Choroid plexus epithelial cell (primary cell): ENCODE results near the gene SF3B6.

Source experiments
- DNase-seq: peaks from one replicate; pipeline ENCODE4 v3.0.0-alpha.2; 2010; ENCODE audit warnings: low read depth
- H3K4me3 ChIP-seq: 2 replicates; pipeline ENCODE4 v1.5.1; 2011; ENCODE audit warnings: low read depth, mild to moderate bottlenecking, control low read depth, low read length, moderate library complexity
- CTCF ChIP-seq: conservative IDR thresholded peaks from 2 replicates; pipeline ENCODE4 v1.5.1; 2011; ENCODE audit warnings: low read depth, mild to moderate bottlenecking, control low read depth, inconsistent platforms, low read length, moderate library complexity

SF3B6 gene

GRCh38 chr2:24065341-24065740, 10.8 kb downstream of the SF3B6 start:
- no peak for DNase-seq
- H3K4me3 ChIP-seq = no peak overlapping the region
- no peak for TF ChIP-seq CTCF

- no peak overlapping the region for H3K4me3 ChIP-seq
- no peak for TF ChIP-seq CTCF
- DNase-seq = no peak
These were observed 17.4 kb downstream of the SF3B6 start for GRCh38 chr2:24058564-24059271.

- H3K4me3 ChIP-seq = no peak overlapping the region
- DNase-seq = no peak
- no peak for TF ChIP-seq CTCF
These were observed 20.4 kb downstream of the SF3B6 start for GRCh38 chr2:24055750-24056149.

- TF ChIP-seq CTCF = no peak
- H3K4me3 ChIP-seq = no peak overlapping the region
- no peak for DNase-seq
These were observed 21.6 kb downstream of the SF3B6 start for GRCh38 chr2:24054366-24055010.

- no peak for TF ChIP-seq CTCF
- H3K4me3 ChIP-seq = no peak overlapping the region
- DNase-seq = no peak
These were observed 23.2 kb downstream of the SF3B6 start for GRCh38 chr2:24052951-24053350.

GRCh38 chr2:24051833-24052232, 24.3 kb downstream of the SF3B6 start:
- no peak for TF ChIP-seq CTCF
- no peak for DNase-seq
- no peak overlapping the region for H3K4me3 ChIP-seq
